NB4 (cell line): ENCODE results near the gene NTNG2.

Source experiments
- DNase-seq: peaks from one replicate; pipeline ENCODE4 v3.0.0; 2010; ENCODE audit warnings: low read depth
- H3K4me3 ChIP-seq: one replicate; pipeline ENCODE4 v1.5.1; 2011; ENCODE audit warnings: mild to moderate bottlenecking, low read depth, low read length, moderate library complexity
- CTCF ChIP-seq: IDR thresholded peaks from one replicate; pipeline ENCODE4 v1.5.1; 2012; ENCODE audit warnings: low read depth, low read length
- MAX ChIP-seq: IDR thresholded peaks from 2 replicates; pipeline ENCODE4 v1.6.1; 2011; ENCODE audit warnings: low read depth, low read length
- MYC ChIP-seq: IDR thresholded peaks from 2 replicates; pipeline ENCODE4 v1.6.1; 2011; ENCODE audit warnings: low read depth, low read length
- POLR2A ChIP-seq: IDR thresholded peaks from 2 replicates; pipeline ENCODE4 v1.6.1; 2011; ENCODE audit warnings: mild to moderate bottlenecking; ENCODE audit not compliant: insufficient read length; ENCODE audit errors: extremely low read depth

The NTNG2 gene

GRCh38 chr9:132235894-132236661 lies 74.2 kb downstream of the NTNG2 start:
- no peak overlapping the region for H3K4me3 ChIP-seq
- no peak; the same call in 1 of the 2 replicates for TF ChIP-seq MYC
- TF ChIP-seq MAX = peak; percentile 59; the same call in 1 of the 2 replicates
- no peak for TF ChIP-seq POLR2A
- peak; percentile 97 for TF ChIP-seq CTCF
- peak; percentile 75 for DNase-seq

GRCh38 chr9:132236662-132237311 lies 74.9 kb downstream of the NTNG2 start:
- no peak overlapping the region for H3K4me3 ChIP-seq

GRCh38 chr9:132237481-132237880 lies 75.6 kb downstream of the NTNG2 start:
- TF ChIP-seq MYC (no peak), MAX (no peak), CTCF (no peak), POLR2A (no peak)
- H3K4me3 ChIP-seq = no peak overlapping the region
- DNase-seq = no peak

More at GRCh38 chr9:132236662-132237311, 74.9 kb downstream of the NTNG2 start:
- no peak for TF ChIP-seq POLR2A
- TF ChIP-seq CTCF = no peak
- TF ChIP-seq MAX = no peak
- TF ChIP-seq MYC = no peak
- no peak for DNase-seq

- DNase-seq = no peak
- TF ChIP-seq CTCF (no peak), MAX (no peak), MYC (no peak), POLR2A (no peak)
Observed at GRCh38 chr9:132238026-132238972, 76.4 kb downstream of the NTNG2 start.

GRCh38 chr9:132238992-132239391 lies 77.1 kb downstream of the NTNG2 start:
- no peak for TF ChIP-seq MYC
- peak; percentile 69 for DNase-seq
- H3K4me3 ChIP-seq = no peak overlapping the region

More at GRCh38 chr9:132238026-132238972, 76.4 kb downstream of the NTNG2 start:
- no peak overlapping the region for H3K4me3 ChIP-seq

- DNase-seq = peak; percentile 70
- H3K4me3 ChIP-seq = no peak overlapping the region
- TF ChIP-seq MYC = no peak
- no peak for TF ChIP-seq MAX
- no peak for TF ChIP-seq CTCF
- TF ChIP-seq POLR2A = no peak
Observed at GRCh38 chr9:132239518-132239917, 77.7 kb downstream of the NTNG2 start.
